Measurements from ENCODE around the gene IGSF3. TPM values are rescaled to one million over a fixed set of nuclear protein-coding genes. Genes with fewer than 3 reads are reported as not detected.
A peak's percentile ranks its signal among the peaks of the same experiment; 100 is the strongest.
"Not testable (repeated sequence)": the region's sequence is repeated elsewhere in the genome, so short reads cannot be mapped to it uniquely, and the experiment has no call there.

The IGSF3 gene
- total RNA-seq, 1 donor from 2014 or later = 29.4 TPM

DNA sequence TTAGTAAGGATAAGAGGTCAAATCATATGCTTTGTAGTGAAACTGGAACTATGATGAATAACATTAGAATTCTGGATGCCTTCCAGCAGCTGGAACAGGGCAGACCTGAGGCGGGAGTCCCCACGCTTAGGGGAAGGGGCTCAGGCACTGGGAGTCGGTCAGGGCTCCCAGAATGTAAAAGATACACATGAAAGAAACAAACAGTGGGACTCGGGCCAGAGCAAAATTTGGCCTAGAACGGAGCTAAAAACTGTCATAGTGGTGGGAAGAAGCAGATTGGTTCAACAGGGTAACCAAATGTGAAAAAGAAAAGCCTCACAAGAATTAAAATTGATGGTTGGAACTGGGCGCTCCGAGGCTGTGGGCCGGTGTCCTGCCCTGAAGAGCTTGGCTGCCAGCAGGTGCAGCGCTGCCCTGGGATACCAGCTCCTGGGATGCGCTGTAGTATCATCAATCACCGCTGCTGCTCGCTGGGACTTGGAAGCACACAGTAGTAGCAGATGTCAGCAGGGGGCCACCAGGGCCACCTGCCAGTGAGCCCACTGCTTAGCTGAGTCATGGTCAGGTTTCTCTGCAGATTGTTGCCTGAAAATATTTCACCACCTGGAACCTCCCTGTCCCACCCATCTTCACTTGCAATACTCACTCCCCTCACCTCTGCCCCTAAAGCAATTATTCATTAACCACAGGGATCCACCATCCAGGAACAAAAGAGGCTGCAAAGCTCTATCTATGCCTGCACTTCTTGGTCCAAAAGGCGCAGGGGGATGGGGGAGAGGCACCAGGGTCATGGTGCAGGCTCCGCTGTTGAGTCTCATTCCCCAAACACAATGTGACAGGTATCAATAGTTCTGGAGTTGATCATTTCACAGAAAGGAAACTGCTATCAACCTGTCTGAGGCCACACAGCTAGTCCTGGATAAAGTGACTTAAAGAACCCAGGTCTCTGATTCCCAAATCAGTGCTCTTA is 24.9 kb downstream of the IGSF3 start:
- not testable (repeated sequence) for H3K27me3 Mint-ChIP-seq (ENCODE audit: unreplicated experiment); H3K36me3 Mint-ChIP-seq (ENCODE audit: low read depth, unreplicated experiment); H3K4me3 Mint-ChIP-seq (ENCODE audit: unreplicated experiment); H3K9me3 Mint-ChIP-seq (ENCODE audit: unreplicated experiment); DNase-seq (ENCODE audit: low spot score)
- peaks cover 27% of the 10 kb centered on the region for H3K4me1 Mint-ChIP-seq (ENCODE audit: unreplicated experiment)
- peak overlapping the region; percentile 57 for H3K27ac Mint-ChIP-seq (ENCODE audit: unreplicated experiment)

DNA sequence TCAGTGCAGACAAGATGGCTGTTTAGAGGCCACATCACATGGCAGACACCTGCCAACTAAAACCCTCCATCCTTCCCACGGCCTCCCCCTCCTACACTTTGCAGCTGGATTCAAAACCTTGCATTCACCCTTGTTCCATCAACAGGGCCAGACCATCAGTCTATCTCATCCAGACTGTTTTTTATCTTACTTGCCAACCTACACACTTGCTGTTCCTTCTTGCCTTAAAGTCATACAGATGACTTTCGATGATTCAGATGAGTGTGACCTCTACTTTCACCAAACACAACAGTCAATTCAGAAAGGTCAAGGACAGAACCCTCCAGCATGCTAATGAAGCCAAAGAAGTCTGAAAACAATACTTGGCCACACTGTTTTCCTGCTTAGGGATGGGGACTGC is 29.9 kb downstream of the IGSF3 start:
- not testable (repeated sequence) for H3K27me3 Mint-ChIP-seq (ENCODE audit: unreplicated experiment); DNase-seq (ENCODE audit: low spot score); H3K4me3 Mint-ChIP-seq (ENCODE audit: unreplicated experiment); H3K36me3 Mint-ChIP-seq (ENCODE audit: low read depth, unreplicated experiment); H3K9me3 Mint-ChIP-seq (ENCODE audit: unreplicated experiment); H3K27ac Mint-ChIP-seq (ENCODE audit: unreplicated experiment)
- H3K4me1 Mint-ChIP-seq (ENCODE audit: unreplicated experiment) = peaks cover 15% of the 10 kb centered on the region

DNA sequence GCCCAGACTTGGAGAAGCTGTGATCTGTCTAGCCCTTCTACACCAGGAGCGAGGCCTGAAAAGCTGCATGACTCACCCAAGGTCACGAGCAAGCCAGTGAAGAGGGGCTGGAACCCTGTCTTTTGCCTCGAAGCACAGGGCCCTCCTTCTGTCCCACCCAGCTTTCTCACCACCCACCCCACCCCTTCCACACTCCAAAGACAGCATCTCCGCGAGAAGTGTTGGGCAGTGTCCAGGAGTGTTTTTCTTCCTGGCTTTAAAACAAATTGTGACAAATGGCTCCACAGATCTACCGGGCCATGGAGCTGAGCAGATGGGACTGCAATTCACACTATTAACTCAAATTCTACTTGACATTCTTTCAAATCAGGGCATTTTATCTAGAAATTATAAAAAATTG is 30.9 kb downstream of the IGSF3 start:
- H3K27me3 Mint-ChIP-seq (ENCODE audit: unreplicated experiment); H3K27ac Mint-ChIP-seq (ENCODE audit: unreplicated experiment); DNase-seq (ENCODE audit: low spot score); H3K36me3 Mint-ChIP-seq (ENCODE audit: low read depth, unreplicated experiment); H3K4me1 Mint-ChIP-seq (ENCODE audit: unreplicated experiment); H3K9me3 Mint-ChIP-seq (ENCODE audit: unreplicated experiment); H3K4me3 Mint-ChIP-seq (ENCODE audit: unreplicated experiment): not testable (repeated sequence)

- H3K4me3 Mint-ChIP-seq (ENCODE audit: unreplicated experiment); DNase-seq (ENCODE audit: low spot score); H3K4me1 Mint-ChIP-seq (ENCODE audit: unreplicated experiment); H3K27me3 Mint-ChIP-seq (ENCODE audit: unreplicated experiment); H3K9me3 Mint-ChIP-seq (ENCODE audit: unreplicated experiment); H3K27ac Mint-ChIP-seq (ENCODE audit: unreplicated experiment): not testable (repeated sequence)
- H3K36me3 Mint-ChIP-seq (ENCODE audit: low read depth, unreplicated experiment) = peaks cover 10% of the 10 kb centered on the region
Observed at GRCh38 chr1:116634386-116634785, 33.1 kb downstream of the IGSF3 start.

DNA sequence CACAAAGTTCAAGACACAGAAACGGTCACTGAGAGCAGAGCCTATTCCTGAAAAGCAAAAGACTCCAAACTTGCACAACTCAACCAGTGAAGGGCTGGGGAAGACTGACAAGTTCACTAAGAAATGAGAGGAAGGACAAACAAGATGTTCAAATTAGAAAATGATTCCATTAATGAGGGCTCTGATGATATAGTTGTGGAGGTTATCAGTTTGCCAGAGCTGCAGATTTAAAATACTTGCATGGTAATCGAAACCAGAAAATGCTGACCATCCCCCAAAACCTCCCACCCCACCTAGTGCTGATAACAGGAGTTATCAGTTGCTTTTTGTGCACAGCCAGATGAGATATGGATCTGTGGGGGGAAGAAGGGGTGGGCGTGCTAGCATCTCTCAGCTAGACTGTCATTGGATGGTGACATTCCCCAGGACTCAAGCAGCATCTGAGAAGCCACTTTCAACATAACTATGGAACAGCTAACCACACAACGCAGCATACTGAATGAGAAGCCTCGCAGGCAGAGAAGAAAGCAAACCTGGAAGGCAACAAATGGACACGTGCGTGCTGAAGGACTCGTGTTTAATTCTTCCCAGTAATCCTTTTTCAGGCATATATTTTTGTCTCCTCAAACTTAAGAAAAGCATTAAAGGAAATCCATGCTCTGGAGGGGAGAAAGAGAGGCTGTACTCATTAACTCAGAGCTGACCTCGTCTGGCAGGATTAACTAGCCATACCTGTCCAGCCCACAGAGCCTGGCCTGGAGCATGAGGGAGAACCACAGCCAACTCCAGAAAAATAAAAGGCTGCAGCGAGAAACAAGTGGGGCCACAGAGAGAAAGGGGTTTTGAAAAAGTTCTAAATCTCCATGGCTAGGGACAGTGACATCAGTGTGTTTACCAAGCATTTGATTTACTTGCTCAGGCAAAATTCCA is 35.3 kb downstream of the IGSF3 start:
- not testable (repeated sequence) for H3K4me1 Mint-ChIP-seq (ENCODE audit: unreplicated experiment); H3K9me3 Mint-ChIP-seq (ENCODE audit: unreplicated experiment); H3K27me3 Mint-ChIP-seq (ENCODE audit: unreplicated experiment); H3K27ac Mint-ChIP-seq (ENCODE audit: unreplicated experiment); H3K4me3 Mint-ChIP-seq (ENCODE audit: unreplicated experiment); DNase-seq (ENCODE audit: low spot score)
- H3K36me3 Mint-ChIP-seq (ENCODE audit: low read depth, unreplicated experiment) = peaks cover 10% of the 10 kb centered on the region

- H3K36me3 Mint-ChIP-seq (ENCODE audit: low read depth, unreplicated experiment) = peaks cover 10% of the 10 kb centered on the region
- H3K27ac Mint-ChIP-seq (ENCODE audit: unreplicated experiment); H3K27me3 Mint-ChIP-seq (ENCODE audit: unreplicated experiment); H3K4me3 Mint-ChIP-seq (ENCODE audit: unreplicated experiment); DNase-seq (ENCODE audit: low spot score); H3K4me1 Mint-ChIP-seq (ENCODE audit: unreplicated experiment); H3K9me3 Mint-ChIP-seq (ENCODE audit: unreplicated experiment): not testable (repeated sequence)
Observed at GRCh38 chr1:116631554-116631953, 36.0 kb downstream of the IGSF3 start.

DNA sequence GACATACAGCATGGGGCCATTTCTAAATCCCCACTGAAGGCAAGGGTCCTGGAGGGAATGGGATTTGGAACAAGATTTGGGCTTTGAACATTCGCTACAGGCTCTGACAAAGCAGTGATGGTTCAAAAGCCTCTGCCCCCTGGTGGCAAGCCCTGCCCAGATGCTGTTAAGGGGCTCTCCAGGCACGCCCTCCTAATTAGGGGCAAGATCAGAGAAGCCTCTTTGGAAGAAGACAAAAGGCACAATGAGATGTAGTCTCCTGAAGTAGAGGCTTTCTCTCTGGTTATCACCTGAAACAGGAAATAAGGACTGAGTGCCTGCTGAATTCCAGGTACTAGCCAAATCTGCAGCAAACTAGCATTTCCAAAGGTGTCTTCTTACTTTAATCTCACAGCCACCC is 37.5 kb downstream of the IGSF3 start:
- H3K4me3 Mint-ChIP-seq (ENCODE audit: unreplicated experiment); H3K36me3 Mint-ChIP-seq (ENCODE audit: low read depth, unreplicated experiment); H3K9me3 Mint-ChIP-seq (ENCODE audit: unreplicated experiment); H3K27ac Mint-ChIP-seq (ENCODE audit: unreplicated experiment); H3K4me1 Mint-ChIP-seq (ENCODE audit: unreplicated experiment); H3K27me3 Mint-ChIP-seq (ENCODE audit: unreplicated experiment); DNase-seq (ENCODE audit: low spot score): not testable (repeated sequence)

DNA sequence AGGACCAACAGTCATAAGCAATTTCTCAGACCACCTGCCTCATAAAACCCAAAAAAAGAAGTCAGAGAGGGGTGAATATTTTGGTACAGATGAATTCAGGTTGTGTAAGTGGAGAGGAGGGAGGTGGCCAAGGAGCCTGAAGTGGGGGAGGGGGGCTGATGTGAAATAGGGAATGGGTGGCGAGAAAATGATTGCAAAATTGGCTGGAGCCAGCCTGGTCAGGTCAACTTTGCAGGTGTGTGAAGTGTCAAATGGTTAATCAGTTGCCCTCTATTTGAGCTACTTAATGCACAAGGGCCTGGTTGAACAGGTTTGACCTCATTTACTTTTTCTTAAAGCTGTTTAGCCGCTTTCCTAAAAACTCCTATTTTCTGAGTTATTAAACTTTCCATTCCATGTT is 38.1 kb downstream of the IGSF3 start:
- H3K27ac Mint-ChIP-seq (ENCODE audit: unreplicated experiment); H3K4me1 Mint-ChIP-seq (ENCODE audit: unreplicated experiment); DNase-seq (ENCODE audit: low spot score); H3K27me3 Mint-ChIP-seq (ENCODE audit: unreplicated experiment); H3K36me3 Mint-ChIP-seq (ENCODE audit: low read depth, unreplicated experiment); H3K9me3 Mint-ChIP-seq (ENCODE audit: unreplicated experiment); H3K4me3 Mint-ChIP-seq (ENCODE audit: unreplicated experiment): not testable (repeated sequence)

All from endothelial cell (in vitro differentiated cells).